Esophagus (tissue), 2 donors: ENCODE measurements around the gene FAM162B. TPM values are rescaled to one million over a fixed set of nuclear protein-coding genes. Genes with fewer than 3 reads are reported as not detected.
"Not testable (repeated sequence)": the region's sequence is repeated elsewhere in the genome, so short reads cannot be mapped to it uniquely, and the experiment has no call there.

Experiments used
- H3K27ac ChIP-seq, 2 donors: one replicate each; pipeline ENCODE4 v1.5.1; 2013; ENCODE audit warnings: low read depth in 2 of 2, mild to moderate bottlenecking in 2 of 2, inconsistent platforms in 1 of 2, low read length in 1 of 2, moderate library complexity in 1 of 2
- H3K27me3 ChIP-seq, 2 donors: one replicate each; pipeline ENCODE4 v1.6.1; 2013; ENCODE audit warnings: low read length in 2 of 2, control low read depth in 1 of 2, mild to moderate bottlenecking in 1 of 2; ENCODE audit not compliant: insufficient read depth in 2 of 2, control insufficient read depth in 1 of 2
- H3K36me3 ChIP-seq, 2 donors: one replicate each; pipeline ENCODE4 v1.6.1; 2013; ENCODE audit warnings: low read length in 1 of 2; ENCODE audit not compliant: control insufficient read depth in 2 of 2, insufficient read depth in 2 of 2
- H3K4me1 ChIP-seq, 2 donors: one replicate each; pipeline ENCODE4 v1.6.1; 2013; ENCODE audit warnings: low read length in 1 of 2; ENCODE audit not compliant: control insufficient read depth in 2 of 2, insufficient read depth in 2 of 2
- H3K4me3 ChIP-seq, 2 donors: one replicate each; pipeline ENCODE4 v1.5.1; 2013; ENCODE audit warnings: low read length in 2 of 2, mild to moderate bottlenecking in 2 of 2, low read depth in 1 of 2, moderate library complexity in 1 of 2
- H3K9me3 ChIP-seq, 2 donors: one replicate each; pipeline ENCODE4 v1.6.1; 2013; ENCODE audit warnings: mild to moderate bottlenecking in 2 of 2, low read depth in 1 of 2, low read length in 1 of 2, moderate library complexity in 1 of 2; ENCODE audit not compliant: control insufficient read depth in 2 of 2, insufficient read depth in 1 of 2
- WGBS, 2 donors: extraction: QIAGEN DNeasy Blood & Tissue Kit; methylation state at CpG; one replicate each; pipeline ENCODE4 v1.1.7; 2013; 5-methylcytosine and 5-hydroxymethylcytosine counted together
- polyA plus RNA-seq, 2 donors: library from polyadenylated mRNA; stranded (reverse); fragments of 200-250 nt; gene quantifications; one replicate each; pipeline ENCODE4 v1.2.3, GENCODE V29; 2013
- donor health status: healthy with polysubstance abuse.
- donor health status: Bipolar disorder and iron deficiency.

Gene FAM162B
- polyA plus RNA-seq, 2 donors: 0.71 to 1.6 TPM

- Histone ChIP-seq H3K27ac (no peak overlapping the region), H3K4me1 (no peaks in the 10 kb centered on the region), H3K36me3 (no peaks in the 10 kb centered on the region), H3K9me3 (no peaks in the 10 kb centered on the region), H3K27me3 (no peaks in the 10 kb centered on the region), H3K4me3 (no peak overlapping the region)
- 61 to 77% methylated on average over 1 of the region's 1 CpG for WGBS, 2 donors
Observed at GRCh38 chr6:116741571-116741970, 23.9 kb downstream of the FAM162B start.

DNA sequence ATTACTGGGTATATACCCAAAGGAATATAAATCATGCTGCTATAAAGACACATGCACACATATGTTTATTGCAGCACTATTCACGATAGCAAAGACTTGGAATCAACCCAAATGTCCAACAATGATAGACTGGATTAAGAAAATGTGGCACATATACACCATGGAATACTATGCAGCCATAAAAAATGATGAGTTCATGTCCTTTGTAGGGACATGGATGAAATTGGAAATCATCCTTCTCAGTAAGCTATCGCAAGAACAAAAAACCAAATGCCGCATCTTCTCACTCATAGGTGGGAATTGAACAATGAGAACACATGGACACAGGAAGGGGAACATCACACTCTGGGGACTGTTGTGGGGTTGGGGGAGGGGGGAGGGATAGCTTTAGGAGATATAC, 25.0 kb downstream of the FAM162B start:
- not testable (repeated sequence) for H3K27me3 ChIP-seq, H3K9me3 ChIP-seq, H3K4me3 ChIP-seq, H3K36me3 ChIP-seq, H3K27ac ChIP-seq, H3K4me1 ChIP-seq
- 89 to 92% methylated on average over 3 of the region's 3 CpGs for WGBS, 2 donors

- H3K27me3 ChIP-seq: no peaks in the 10 kb centered on the region
- no peak overlapping the region for H3K27ac ChIP-seq
- H3K4me1 ChIP-seq: no peaks in the 10 kb centered on the region
- no peak overlapping the region for H3K4me3 ChIP-seq
- no peaks in the 10 kb centered on the region for H3K9me3 ChIP-seq
- WGBS, 2 donors: 87 to 95% methylated on average over 3 of the region's 3 CpGs
- H3K36me3 ChIP-seq: no peaks in the 10 kb centered on the region
Observed at GRCh38 chr6:116737004-116737403, 28.5 kb downstream of the FAM162B start.

GRCh38 chr6:116730513-116730912, 35.0 kb downstream of the FAM162B start:
- no peaks in the 10 kb centered on the region for H3K36me3 ChIP-seq
- H3K9me3 ChIP-seq: no peaks in the 10 kb centered on the region
- no peaks in the 10 kb centered on the region for H3K27me3 ChIP-seq
- no peak overlapping the region for H3K27ac ChIP-seq
- no peaks in the 10 kb centered on the region for H3K4me1 ChIP-seq
- no peak overlapping the region for H3K4me3 ChIP-seq

DNA sequence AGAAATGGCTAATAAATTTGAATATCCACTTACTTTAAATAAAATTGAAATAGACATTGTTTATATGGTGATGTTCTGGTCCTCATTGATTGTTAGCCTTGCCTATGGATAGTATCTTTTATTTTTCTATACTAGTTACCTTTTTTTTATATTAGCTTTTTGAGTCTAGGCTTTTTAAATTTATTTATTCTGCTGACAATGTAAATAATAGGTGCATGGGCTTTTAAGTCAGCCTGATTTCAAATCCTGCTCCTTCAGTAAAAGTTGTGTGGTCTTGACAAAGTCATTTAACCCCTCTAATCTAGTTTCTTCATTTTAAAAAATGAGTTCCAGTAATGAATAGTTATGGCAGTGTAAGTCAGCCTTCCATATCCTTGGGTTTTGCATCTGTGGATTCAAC, 38.6 kb downstream of the FAM162B start:
- Histone ChIP-seq H3K4me1 (no peaks in the 10 kb centered on the region), H3K36me3 (peaks cover 2 to 3% of the 10 kb centered on the region in 2 donors), H3K9me3 (no peaks in the 10 kb centered on the region), H3K27me3 (no peaks in the 10 kb centered on the region), H3K27ac (no peak overlapping the region), H3K4me3 (no peak overlapping the region)

DNA sequence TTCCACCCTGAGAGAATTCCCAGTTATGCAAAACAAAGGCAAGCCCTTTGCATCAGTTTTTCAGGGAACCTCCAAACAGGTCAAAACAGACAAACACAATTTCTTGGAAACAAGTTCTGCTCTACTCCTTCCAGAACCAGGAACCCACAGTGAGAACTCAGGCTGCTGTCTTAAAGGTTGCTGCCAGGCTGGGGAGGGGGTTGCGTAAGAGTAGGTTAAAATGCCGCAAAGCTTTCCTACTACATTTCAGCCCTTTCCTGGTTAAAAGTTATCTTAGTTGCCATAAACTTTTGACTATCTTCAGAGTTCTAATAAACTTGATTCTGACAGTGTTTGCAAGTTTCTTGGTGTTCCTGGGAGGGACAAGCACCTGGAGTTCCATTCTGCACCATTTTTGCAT, 50.8 kb downstream of the FAM162B start:
- H3K36me3 ChIP-seq: peaks cover 3 to 6% of the 10 kb centered on the region in 2 donors
- 96 to 99% methylated on average over 2 of the region's 2 CpGs for WGBS, 2 donors
- no peak overlapping the region for H3K4me3 ChIP-seq
- no peaks in the 10 kb centered on the region for H3K4me1 ChIP-seq
- H3K27ac ChIP-seq: no peak overlapping the region
- H3K9me3 ChIP-seq: no peaks in the 10 kb centered on the region
- no peaks in the 10 kb centered on the region for H3K27me3 ChIP-seq

DNA sequence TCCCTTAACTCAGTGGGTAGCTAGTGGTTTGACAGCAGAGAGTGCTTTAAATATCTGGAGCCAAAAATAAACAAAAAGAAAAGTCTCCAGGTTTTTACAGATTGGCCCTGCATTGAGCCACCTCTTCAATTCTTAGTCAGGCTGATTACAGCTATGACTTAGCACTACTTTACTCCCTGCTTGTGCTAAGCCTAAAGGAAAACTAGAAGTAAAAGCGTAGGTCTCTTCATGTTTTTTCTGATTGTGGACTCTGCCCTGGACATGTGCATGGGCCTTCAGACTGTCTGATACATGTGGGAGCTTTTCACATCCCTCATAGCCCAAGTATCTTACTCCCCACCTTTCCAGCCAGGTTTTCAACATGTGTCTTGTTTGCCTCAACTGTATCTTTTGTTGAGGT, 51.2 kb downstream of the FAM162B start:
- H3K36me3 ChIP-seq: peaks cover 3 to 6% of the 10 kb centered on the region in 2 donors
- no peak overlapping the region for H3K4me3 ChIP-seq
- 92 to 95% methylated on average over 1 of the region's 1 CpG for WGBS, 2 donors
- no peaks in the 10 kb centered on the region for H3K27me3 ChIP-seq
- no peak overlapping the region for H3K27ac ChIP-seq
- H3K4me1 ChIP-seq: no peaks in the 10 kb centered on the region
- no peaks in the 10 kb centered on the region for H3K9me3 ChIP-seq

- no peaks in the 10 kb centered on the region for H3K27me3 ChIP-seq
- no peaks in the 10 kb centered on the region for H3K9me3 ChIP-seq
- H3K4me1 ChIP-seq: no peaks in the 10 kb centered on the region
- no peaks in the 10 kb centered on the region for H3K36me3 ChIP-seq
- WGBS, 2 donors: 64 to 75% methylated on average over 1 of the region's 1 CpG
- H3K27ac ChIP-seq: no peak overlapping the region
- no peak overlapping the region for H3K4me3 ChIP-seq
Observed at GRCh38 chr6:116705917-116706316, 59.6 kb downstream of the FAM162B start.

- not testable (repeated sequence) for H3K9me3 ChIP-seq, H3K4me1 ChIP-seq, H3K4me3 ChIP-seq, H3K36me3 ChIP-seq, H3K27me3 ChIP-seq, H3K27ac ChIP-seq
- 95 to 96% methylated on average over 1 of the region's 1 CpG for WGBS, 2 donors
Observed at GRCh38 chr6:116703888-116704287, 61.6 kb downstream of the FAM162B start.
